ENCODE results near the gene SF3B5.

GRCh38 chr6:144062786-144063185 lies 32.6 kb downstream of the SF3B5 start:
- TF ChIP-seq GATA2 (IDR thresholded peaks at IDR 0.05; ENCODE audit: low read depth, low read length) = no peak
- TF ChIP-seq GATA3 (IDR thresholded peaks at IDR 0.05; ENCODE audit: low read depth, low read length) = no peak
